Body of pancreas (tissue), 4 donors: ENCODE data around the gene RUNX3. TPM values are rescaled to one million over a fixed set of nuclear protein-coding genes. Genes with fewer than 3 reads are reported as not detected.

Experiments
- ATAC-seq: fragments of 150-250 bp; one replicate; pipeline ENCODE4 v1.9.1; 2016
- DNase-seq, 4 donors: peaks; one replicate each; pipeline ENCODE4 v3.0.0-alpha.2; 2019
- H3K27ac ChIP-seq, 4 donors: fragments of 200-600 bp; sonication (generic); 1 replicate in 3 of 4; 2 replicates in 1 of 4; pipeline versions ENCODE4 v1.5.1 to v1.6.1; 2016 to 2019; ENCODE audit warnings: mild to moderate bottlenecking in 1 of 4, mixed read lengths in 1 of 4, moderate library complexity in 1 of 4
- H3K27me3 ChIP-seq, 2 donors: fragments of 200-600 bp; sonication (generic); one replicate each; pipeline ENCODE4 v1.6.0; 2016; ENCODE audit warnings: mild to moderate bottlenecking in 1 of 2
- H3K36me3 ChIP-seq, 2 donors: fragments of 200-600 bp; sonication (generic); replicated peaks in 1 of 2; 2 replicates each; pipeline ENCODE4 v1.5.1; 2016; ENCODE audit warnings: low read depth in 2 of 2; ENCODE audit not compliant: insufficient read depth in 1 of 2
- H3K4me1 ChIP-seq: fragments of 200-600 bp; sonication (generic); one replicate; pipeline ENCODE4 v1.6.0; 2016
- H3K4me3 ChIP-seq, 2 donors: fragments of 200-600 bp; sonication (generic); 1 replicate in 1 of 2; 2 replicates in 1 of 2; pipeline ENCODE4 v1.5.1; 2016 to 2019
- H3K9me3 ChIP-seq, 3 donors: fragments of 200-600 bp; sonication (generic); 1 replicate in 2 of 3; 2 replicates in 1 of 3; pipeline ENCODE4 v1.5.1; 2016
- CTCF ChIP-seq, 7 experiments: fragments of 450-650 bp in 4 of 7; fragments of 200-600 bp in 3 of 7; sonication (generic) in 3 of 7; IDR thresholded peaks; one replicate each; pipeline ENCODE4 v1.5.1; 2016 to 2019; ENCODE audit warnings: antibody characterized with exemption in 7 of 7
- POLR2A ChIP-seq, 3 donors: fragments of 450-650 bp; IDR thresholded peaks; one replicate each; pipeline ENCODE4 v1.6.1; 2016; ENCODE audit warnings: antibody characterized with exemption in 3 of 3, mild to moderate bottlenecking in 2 of 3
- WGBS, 2 donors: methylation state at CpG; one replicate each; pipeline ENCODE4 v1.1.5; 2017; 5-methylcytosine and 5-hydroxymethylcytosine counted together
- intact Hi-C: fragments of 100-400 bp; cut with DNase I; formaldehyde crosslinking; loops from one replicate; pipeline ENCODE4 v1.15.1; 2023
- total RNA-seq, 2 donors: library from RNA; depleted of rRNA; stranded (reverse); fragments of >200 nt; gene quantifications; one replicate each; pipeline ENCODE4 v1.1.0, GENCODE V29; 2016

Gene RUNX3
- total RNA-seq, 2 donors from 2014 or later, result 0.26 TPM; not detected in 1

GRCh38 chr1:24931468-24932231 is 1.6 kb upstream of the RUNX3 start:
- intact Hi-C loops, result loop anchor here (10.0 kb wide), 1 partner anchor 273 kb away; no protein-coding TSS in a partner anchor
- 16 to 24% methylated on average over 9 to 63 of the region's 63 CpGs for WGBS, 2 donors
- no peak overlapping the region for H3K4me3 ChIP-seq

GRCh38 chr1:24931146-24931467 is 1.0 kb upstream of the RUNX3 start:
- Histone ChIP-seq H3K27me3 (peaks cover 0 to 56% of the 10 kb centered on the region in 2 donors), H3K27ac (no peak overlapping the region), H3K9me3 (no peaks in the 10 kb centered on the region), H3K36me3 (no peaks in the 10 kb centered on the region), H3K4me1 (peaks cover 38% of the 10 kb centered on the region), H3K4me3 (no peak overlapping the region)
- DNase-seq (no peak), ATAC-seq (no peak)
- intact Hi-C loops, result loop anchor here (10.0 kb wide), 1 partner anchor 274 kb away; no protein-coding TSS in a partner anchor
- 15 to 25% methylated on average over 16 to 21 of the region's 21 CpGs for WGBS, 2 donors
- TF ChIP-seq CTCF (IDR thresholded peaks at IDR 0.05) (no peak), POLR2A (IDR thresholded peaks at IDR 0.05) (no peak)

More at GRCh38 chr1:24931468-24932231, 1.6 kb upstream of the RUNX3 start:
- no peak overlapping the region for H3K27ac ChIP-seq
- H3K27me3 ChIP-seq, result peaks cover 0 to 56% of the 10 kb centered on the region in 2 donors
- ATAC-seq (no peak), DNase-seq (no peak)
- no peaks in the 10 kb centered on the region for H3K9me3 ChIP-seq
- no peak for TF ChIP-seq POLR2A (IDR thresholded peaks at IDR 0.05)
- no peak for TF ChIP-seq CTCF (IDR thresholded peaks at IDR 0.05)
- H3K4me1 ChIP-seq, result peaks cover 33% of the 10 kb centered on the region
- H3K36me3 ChIP-seq, result no peaks in the 10 kb centered on the region

- ATAC-seq, result no peak
- Histone ChIP-seq H3K36me3 (no peaks in the 10 kb centered on the region), H3K27ac (peak overlapping the region in 1 of 4 donors; percentile 62), H3K4me1 (peaks cover 45% of the 10 kb centered on the region), H3K4me3 (no peak overlapping the region), H3K27me3 (peaks cover 0 to 54% of the 10 kb centered on the region in 2 donors), H3K9me3 (no peaks in the 10 kb centered on the region)
- TF ChIP-seq CTCF (IDR thresholded peaks at IDR 0.05), result no peak
- no peak for TF ChIP-seq POLR2A (IDR thresholded peaks at IDR 0.05)
- no peak for DNase-seq
- intact Hi-C loops, result loop anchor here (10.0 kb wide), 1 partner anchor 275 kb away; no protein-coding TSS in a partner anchor
- 2% methylated on average over 82 of the region's 129 CpGs; no CpG with 5 or more reads in 1 of the 2 donors for WGBS, 2 donors
Observed at GRCh38 chr1:24929398-24930259, 447 bp downstream of the RUNX3 start.

- DNase-seq (no peak), ATAC-seq (no peak)
- H3K27me3 ChIP-seq, result peaks cover 0 to 52% of the 10 kb centered on the region in 2 donors
- 4 to 8% methylated on average over 33 to 48 of the region's 48 CpGs for WGBS, 2 donors
- H3K4me1 ChIP-seq, result peaks cover 45% of the 10 kb centered on the region
- no peaks in the 10 kb centered on the region for H3K9me3 ChIP-seq
- no peaks in the 10 kb centered on the region for H3K36me3 ChIP-seq
- TF ChIP-seq POLR2A (IDR thresholded peaks at IDR 0.05) (no peak), CTCF (IDR thresholded peaks at IDR 0.05) (no peak)
- no peak overlapping the region for H3K4me3 ChIP-seq
- H3K27ac ChIP-seq, result peak overlapping the region in 1 of 4 donors; percentile 62
- intact Hi-C loops, result no loop called here
Observed at GRCh38 chr1:24928689-24929397, 1.2 kb downstream of the RUNX3 start.
